GM18951 (cell line): Measurements from ENCODE around the gene TOP1.

Experiments
- POLR2A ChIP-seq: IDR thresholded peaks from 4 replicates; pipeline ENCODE4 v1.6.1; 2011; ENCODE audit warnings: mild to moderate bottlenecking; ENCODE audit not compliant: insufficient read length, insufficient read depth; ENCODE audit errors: extremely low read depth
- in situ Hi-C: fragments of 300-500 bp; cut with MboI; formaldehyde crosslinking; loops from one replicate; pipeline ENCODE4 v1.12.0; 2022; ENCODE audit warnings: low sequenced_read_pairs, mixed read lengths, inconsistent platforms; ENCODE audit not compliant: unreplicated experiment

The TOP1 gene

GRCh38 chr20:41006936-41007474 lies 21.6 kb upstream of the TOP1 start:
- in situ Hi-C loops, result no loop called here
- no peak for TF ChIP-seq POLR2A

- in situ Hi-C loops, result no loop called here
- no peak for TF ChIP-seq POLR2A
Measured at GRCh38 chr20:41007481-41007880, 21.1 kb upstream of the TOP1 start.

GRCh38 chr20:41009946-41010345 lies 18.7 kb upstream of the TOP1 start:
- in situ Hi-C loops, result no loop called here
- no peak for TF ChIP-seq POLR2A

- in situ Hi-C loops, result no loop called here
- TF ChIP-seq POLR2A, result no peak
Measured at GRCh38 chr20:41011551-41012067, 17.0 kb upstream of the TOP1 start.

GRCh38 chr20:41014561-41015088 lies 14.0 kb upstream of the TOP1 start:
- no peak for TF ChIP-seq POLR2A
- in situ Hi-C loops, result no loop called here

- in situ Hi-C loops, result no loop called here
- no peak for TF ChIP-seq POLR2A
Measured at GRCh38 chr20:41017448-41018042, 11.1 kb upstream of the TOP1 start.

GRCh38 chr20:41018153-41018552 lies 10.5 kb upstream of the TOP1 start:
- in situ Hi-C loops, result no loop called here
- no peak for TF ChIP-seq POLR2A

GRCh38 chr20:41023549-41023948 lies 5.1 kb upstream of the TOP1 start:
- no peak for TF ChIP-seq POLR2A
- in situ Hi-C loops, result no loop called here

DNA sequence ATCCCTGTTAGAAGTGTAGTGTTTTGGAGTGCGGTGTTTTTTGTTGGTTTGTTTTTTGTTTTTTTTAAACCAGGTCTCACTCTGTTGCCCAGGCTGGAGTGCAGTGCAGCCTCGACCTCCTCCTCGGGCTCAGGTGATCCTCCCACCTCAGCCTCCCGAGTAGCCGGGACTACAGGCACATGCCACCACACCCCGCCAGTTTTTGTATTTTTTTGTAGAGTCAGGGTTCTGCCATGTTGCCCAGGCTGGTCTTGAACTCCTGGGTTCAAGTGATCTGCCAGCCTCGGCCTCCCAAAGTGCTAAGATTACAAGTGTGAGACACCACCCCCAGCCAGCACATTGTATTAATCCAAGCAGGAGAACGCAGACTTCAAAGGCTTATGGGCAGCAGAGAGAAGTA lies 1.3 kb upstream of the TOP1 start:
- in situ Hi-C loops, result no loop called here

GRCh38 chr20:41027872-41028358 lies 707 bp upstream of the TOP1 start:
- no peak for TF ChIP-seq POLR2A
- in situ Hi-C loops, result no loop called here

More for the DNA sequence above, 1.3 kb upstream of the TOP1 start:
- TF ChIP-seq POLR2A, result no peak

- TF ChIP-seq POLR2A, result no peak
- in situ Hi-C loops, result no loop called here
Measured at GRCh38 chr20:41029150-41029901, 704 bp downstream of the TOP1 start.

- in situ Hi-C loops, result no loop called here
- no peak for TF ChIP-seq POLR2A
Measured at GRCh38 chr20:41030061-41030460, 1.4 kb downstream of the TOP1 start.

DNA sequence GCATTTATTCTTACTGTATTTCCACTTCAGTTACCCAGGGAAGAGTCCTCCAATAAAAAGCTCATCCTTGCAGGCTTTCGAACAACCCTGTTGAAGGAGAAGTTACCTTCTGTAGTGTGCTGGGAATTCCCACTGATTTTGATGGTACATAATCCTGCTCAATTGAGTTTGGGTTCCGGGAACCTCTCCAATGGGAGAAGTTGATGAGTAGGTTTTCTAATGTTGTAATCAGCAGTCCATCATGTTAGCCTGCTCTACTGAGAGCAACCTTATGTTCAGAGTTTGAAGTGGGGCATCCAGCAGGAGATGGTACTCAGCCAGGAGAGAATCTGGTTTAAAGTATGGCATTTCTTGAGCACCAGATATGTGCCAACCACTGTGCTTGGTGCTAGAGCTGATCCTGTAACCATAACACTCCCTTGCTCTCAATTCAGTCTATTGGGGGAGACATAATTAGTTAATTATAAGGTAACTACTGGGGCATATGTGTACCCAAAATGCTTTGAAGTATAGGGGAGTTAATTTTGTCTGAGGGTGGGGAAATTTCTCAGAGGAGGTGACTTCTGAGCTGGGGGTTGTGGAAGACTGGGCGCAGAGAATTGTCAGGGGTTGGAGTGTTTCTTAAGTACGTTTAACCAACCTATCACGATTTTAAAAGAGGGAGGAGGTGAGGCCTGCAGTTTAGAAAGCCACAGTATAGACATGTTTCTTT lies 2.1 kb downstream of the TOP1 start:
- in situ Hi-C loops, result no loop called here
- TF ChIP-seq POLR2A, result no peak
